HUDEP-2 (cell line): ENCODE data around the gene MBD5.
A peak's percentile ranks its signal among the peaks of the same experiment; 100 is the strongest.

Experiments used
- DNase-seq, 76 experiments: peaks; one replicate each; lab custom pipeline; 2025; ENCODE audit not compliant: unreplicated experiment in 76 of 76; lab: John Stamatoyannopoulos, UW

Gene MBD5

DNA sequence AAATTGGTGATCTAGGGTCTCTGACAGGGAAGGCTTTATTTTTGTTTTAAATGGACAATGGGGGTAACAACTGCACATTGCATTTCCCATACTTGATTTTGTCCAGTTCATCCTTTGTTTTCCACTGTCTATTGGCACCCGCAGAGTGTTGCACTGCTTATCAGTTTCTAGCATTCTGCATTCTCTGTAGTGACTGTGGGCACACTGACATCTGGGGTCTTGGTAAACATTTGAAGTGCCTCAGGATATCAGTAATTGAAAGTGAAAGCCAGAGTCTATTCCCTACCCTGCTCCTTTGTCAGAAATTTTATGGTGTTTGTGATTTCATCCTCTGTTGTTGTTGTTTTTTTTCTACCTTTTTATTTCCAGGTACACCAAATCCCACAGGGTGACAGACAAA is 491.6 kb downstream of the MBD5 start:
- peak in 15 of 76 experiments; percentile 2 to 68 (median 8) for DNase-seq

DNA sequence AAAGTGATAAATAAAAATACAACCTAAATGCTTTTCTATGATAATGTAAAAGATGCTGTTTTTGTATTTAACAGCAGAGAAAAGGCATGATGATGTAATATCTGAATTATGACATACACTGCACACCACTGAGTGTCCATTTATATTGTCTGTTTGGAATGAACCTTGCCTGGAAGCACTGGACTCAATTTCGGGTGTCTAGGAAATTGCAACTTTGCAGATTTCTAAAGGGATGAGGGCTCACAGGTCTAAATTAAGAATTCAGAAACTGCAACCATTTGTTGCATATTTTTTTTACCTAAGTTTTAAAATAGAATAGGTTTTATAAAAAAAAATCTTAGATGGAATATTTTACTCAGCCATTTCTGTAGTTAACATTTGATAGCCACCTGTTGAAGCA is 492.5 kb downstream of the MBD5 start:
- no peak for DNase-seq

DNA sequence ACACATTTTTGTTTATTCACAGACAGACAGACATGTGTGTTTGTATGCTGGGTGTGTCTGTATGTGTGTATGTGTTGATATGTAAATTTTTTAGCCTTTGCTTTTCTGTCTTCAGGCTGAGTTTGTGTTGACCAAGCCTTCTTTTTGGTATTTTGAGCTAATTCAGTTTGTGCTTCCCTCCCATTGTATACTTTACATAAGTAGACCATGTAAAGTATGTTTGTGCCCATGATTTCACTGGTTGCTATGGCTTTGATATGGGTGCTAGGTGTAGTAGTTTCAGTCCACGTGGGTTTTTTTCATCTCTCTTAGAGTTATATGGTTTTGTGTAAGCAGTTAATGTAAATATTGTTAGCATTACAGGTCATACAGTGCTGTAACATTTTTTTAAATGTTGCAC is 494.2 kb downstream of the MBD5 start:
- no peak for DNase-seq

DNA sequence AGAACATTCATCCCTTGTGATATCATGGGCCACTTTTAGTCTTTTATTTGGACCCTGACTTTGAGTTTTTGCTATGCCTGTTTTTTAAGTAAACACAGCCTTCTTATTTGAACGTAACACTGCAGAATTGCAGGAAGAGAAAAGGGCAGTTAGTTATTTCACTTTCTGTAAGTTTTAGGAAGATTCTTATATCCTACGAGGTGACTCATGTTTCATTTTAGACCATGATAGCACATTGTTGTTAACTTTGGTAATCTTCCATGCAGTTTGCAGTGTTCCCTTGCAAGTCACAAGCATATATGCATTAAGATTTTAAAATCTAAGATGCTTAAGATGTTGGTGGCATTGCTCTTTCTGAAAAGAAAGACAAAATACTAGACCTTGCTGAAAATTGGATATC is 495.1 kb downstream of the MBD5 start:
- no peak for DNase-seq

DNA sequence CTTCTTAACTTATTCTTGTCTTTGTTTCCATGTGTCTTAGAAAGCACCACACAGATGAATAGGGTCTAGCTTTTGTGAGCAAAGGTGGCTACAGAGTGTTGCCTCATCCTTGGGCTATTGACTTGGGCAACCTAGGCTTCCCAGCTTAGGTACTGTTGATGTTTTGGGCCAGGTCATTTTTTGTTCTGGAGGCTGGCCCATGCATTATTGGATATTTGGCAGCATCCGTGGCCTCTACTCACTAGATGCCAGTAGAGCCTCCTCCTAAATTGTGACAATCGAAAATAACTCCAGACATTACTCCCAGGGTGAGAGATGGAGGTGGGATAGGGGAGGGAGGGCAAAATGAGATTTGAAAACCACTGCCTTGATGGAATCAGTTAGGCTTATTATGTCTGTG is 496.4 kb downstream of the MBD5 start:
- DNase-seq: no peak

DNA sequence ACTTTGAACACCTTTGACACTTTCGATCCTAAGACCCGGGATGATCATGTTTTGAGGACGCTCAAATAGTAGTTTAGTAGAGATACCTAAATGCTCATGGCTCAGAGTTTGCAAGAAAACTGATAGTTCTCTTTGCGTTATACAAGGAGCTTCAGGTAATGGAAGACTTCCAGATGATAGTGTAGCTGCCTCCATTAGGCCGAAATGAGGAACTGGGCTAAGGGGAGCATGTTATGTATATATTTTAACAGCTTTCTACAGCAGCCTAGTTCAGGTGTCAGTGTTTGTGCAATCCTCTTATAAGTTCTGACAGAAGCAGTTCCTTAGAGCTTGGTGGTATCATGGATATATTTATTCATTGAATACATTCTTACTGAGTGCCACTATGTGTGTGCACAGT is 496.9 kb downstream of the MBD5 start:
- DNase-seq: no peak

DNA sequence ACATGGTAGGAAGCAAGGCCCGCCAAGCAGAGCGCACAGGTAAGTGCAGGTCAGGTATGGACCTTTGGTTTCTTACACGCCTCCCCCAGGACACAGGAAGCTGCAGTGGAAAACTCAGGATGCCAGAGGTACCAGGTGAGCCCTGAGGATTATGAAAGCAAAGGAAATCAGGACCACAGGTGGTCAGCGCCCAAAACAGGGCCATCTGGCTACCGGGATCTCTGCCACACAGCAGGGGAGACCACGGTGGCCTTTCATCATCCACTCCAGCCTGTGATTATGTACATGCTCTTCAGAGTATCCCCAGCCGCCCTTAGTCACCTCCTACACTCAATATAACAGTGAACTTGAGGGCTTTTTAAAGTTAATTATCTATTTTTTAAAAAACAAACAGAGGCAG is 498.1 kb downstream of the MBD5 start:
- DNase-seq: no peak

DNA sequence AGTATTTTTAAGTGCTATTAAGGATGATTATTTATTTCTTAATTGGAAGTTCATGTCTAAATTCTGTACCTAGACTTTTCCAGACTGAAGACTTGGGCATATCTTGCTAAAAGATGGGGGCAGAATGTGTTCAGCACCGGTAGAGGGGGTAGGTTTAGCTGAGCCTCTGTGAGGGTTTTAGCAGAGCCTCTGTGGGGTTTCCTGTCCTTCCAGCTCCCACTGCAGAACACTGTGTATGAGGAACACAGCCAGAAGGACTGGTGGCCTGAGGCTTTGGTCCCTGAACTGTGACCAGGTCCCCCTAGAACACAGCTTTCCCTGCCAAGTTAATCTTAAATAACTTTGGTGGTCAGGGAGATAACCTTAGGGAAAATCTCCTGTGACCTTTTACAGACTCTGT is 500.3 kb downstream of the MBD5 start:
- DNase-seq: no peak

DNA sequence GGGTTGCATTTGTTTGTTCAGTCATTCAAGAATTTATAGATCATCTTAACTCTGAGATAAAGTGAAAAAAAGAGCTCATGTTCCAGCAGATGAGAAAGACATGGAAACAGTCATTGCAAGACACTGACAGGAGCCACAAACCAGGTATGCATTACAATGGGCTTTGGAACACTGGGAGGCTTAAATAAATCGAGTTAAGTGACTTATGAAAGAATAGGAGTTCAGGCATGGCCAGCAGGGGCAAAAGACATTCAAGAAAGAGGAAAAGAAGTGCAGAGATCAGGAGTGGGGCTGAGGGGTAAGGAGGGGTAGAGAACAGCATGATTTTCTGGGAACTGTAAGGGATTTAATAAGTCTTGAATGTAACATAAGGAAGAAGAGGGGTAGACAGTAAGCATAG is 502.4 kb downstream of the MBD5 start:
- DNase-seq: no peak

DNA sequence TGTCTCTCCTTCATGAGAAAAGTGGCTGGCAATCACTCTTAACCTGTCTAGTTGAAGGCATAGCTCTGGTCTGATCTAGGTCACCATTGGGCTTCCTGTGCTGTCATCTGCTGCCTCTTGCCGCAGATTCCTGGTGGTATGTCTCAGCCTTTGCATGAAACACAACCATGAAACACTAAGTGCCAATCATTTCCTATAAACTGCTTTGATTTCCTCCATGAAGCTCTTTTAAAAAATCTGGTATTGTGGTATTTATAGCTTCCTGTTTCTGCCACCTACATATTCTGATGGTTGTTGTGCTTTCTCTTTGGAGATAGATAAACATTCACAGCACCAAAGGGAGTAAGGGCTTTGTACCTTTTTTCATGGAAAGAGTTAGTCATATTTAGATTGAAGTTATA is 503.6 kb downstream of the MBD5 start:
- DNase-seq: no peak

DNA sequence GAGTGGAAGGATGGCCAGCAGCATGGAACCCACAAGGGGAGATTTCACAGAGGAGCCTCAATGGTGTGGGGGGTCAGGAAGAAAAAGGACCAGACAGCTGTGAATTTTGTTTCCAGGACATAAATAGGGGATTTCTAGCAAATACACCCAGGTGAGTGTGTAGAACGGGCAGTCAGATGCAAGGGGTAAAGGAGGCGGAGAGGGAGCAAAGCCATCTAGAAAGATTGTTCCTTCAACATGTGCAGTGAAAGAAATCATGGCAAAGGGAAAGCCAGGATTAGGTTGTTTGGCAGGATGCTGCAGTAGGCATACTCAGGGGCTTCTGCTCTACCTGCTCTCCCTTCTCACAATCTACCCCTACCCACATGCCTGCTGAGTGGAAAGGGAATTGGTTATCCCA is 504.2 kb downstream of the MBD5 start:
- DNase-seq: no peak

DNA sequence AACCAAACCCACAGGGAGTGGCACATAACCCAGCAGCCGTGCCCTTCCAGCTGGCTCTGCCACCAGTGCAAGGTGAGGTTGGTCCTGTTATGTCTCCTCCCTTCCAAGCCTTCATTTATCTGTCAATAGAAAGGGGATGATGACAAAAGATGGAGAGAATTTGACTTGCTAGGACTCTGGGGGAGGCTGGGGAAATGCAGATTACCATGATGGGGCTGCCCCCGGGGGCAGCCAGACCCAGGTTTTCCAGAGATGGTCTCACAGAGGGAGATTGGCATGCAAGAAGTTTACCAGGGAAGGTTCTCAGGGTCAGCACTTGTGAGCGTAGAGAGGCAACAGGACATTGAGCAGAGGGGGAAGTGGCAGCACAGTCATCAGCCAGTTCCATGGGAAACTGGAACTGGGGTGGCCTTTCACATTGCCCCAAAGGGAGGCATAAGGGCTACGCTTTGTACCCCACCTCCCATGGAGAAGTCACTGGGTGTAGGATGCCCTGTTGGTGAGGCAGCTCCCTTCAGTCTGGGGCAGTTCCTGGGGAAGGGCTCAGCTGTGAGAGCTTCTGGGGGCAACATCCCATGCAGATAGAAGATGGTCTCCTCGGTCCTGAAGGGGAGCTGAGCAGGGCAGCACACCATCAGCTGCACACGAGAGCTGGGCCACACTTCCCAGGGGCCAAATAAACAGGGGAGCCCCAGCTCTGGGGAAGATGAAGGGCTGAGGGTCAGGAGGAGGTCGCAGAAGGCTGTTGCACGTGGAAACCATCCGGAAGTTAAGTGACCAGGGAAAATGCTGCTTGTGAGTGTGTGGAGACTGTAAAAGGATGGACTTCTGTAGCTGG is 505.8 kb downstream of the MBD5 start:
- DNase-seq: no peak

DNA sequence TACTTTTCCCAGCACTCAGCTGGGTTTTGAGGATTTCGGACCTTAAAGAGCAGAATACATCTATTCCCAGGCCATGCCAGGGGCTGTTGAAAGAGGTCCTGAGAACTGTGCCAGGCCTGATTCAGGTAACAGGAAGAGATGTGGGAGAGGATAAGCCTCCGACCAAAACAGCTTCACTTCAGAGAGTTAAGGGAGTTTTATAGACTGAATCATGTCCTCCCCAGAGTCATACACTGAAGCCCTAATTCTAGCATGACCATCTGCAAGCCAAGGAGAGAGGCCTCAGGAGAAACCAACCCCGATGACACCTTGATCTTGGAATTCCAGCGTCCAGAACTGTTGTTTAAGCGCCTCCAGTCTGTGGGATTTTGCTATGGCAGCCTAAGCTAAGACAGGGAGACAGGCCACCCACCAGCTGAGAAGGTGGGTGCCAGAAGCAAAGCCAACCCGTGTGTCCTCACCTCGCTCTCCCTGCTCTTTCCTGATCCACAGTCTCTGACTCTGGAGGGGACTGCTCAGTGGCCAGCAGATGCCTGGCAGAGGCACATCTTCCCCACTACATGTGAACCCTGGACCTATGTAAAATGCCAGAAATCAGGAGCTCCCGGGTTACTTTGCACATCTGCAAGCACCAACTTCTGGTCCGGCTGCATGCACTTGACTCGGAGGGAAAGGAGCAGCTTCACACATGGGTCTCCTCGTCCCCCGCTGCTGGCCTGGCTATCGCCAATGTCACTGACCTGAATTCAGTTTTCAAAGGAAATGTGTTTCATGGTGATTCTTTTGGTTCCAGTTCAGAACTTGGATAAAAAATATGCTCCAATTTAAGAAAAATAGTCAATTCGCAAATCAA is 506.8 kb downstream of the MBD5 start:
- DNase-seq: no peak

DNA sequence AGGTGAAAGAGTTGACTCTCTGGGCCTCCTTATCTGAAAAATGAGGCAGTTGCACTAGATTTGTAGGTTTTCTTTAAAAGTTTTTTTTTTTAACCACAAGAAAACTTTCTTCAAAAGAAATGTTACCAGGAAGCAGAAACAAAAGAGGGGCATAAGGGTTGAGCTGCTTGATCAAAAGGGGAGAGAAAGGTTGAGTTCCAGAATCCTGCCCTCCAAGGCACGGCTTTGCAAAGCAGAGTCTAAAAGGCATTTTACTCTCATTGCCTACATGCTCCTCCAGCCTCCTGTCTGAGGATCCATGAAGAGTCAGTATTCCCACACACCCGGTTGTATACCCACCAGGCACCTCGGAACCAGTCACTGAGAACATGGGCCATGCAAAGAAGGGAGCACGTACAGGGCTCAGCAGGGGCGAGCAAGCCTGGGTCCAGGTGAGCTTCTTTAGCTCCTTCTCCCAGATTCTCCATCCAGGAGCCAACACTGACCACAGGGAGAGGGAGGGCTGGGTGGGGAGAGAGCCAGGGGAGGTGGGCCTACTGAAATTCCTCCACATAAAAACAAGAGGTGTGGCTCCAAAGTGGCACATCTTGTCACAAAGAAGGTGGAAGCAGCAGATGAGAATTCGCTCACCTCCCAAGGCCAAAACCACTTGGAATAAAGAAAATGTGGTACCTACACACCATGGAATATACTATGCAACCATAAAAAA is 507.6 kb downstream of the MBD5 start:
- no peak for DNase-seq

DNA sequence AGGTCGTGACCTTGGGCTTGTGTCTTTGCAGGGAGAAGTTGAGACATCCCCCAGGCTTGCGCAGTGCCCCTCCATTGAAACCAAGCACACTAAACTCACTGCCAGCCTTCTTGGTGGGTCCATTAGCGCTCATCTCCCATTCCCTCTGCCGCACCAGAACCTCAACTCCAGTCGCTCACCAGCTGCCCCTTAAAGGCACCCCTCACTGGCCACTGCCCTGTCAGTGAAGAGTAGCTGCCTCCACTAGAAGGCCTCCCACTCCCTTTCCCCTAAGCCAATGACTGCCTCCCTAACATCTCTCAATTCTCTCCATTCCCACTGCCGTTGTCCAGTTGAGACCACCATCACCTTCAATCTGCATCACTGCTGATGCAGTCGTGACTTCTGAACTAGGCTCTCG is 508.9 kb downstream of the MBD5 start:
- no peak for DNase-seq

DNA sequence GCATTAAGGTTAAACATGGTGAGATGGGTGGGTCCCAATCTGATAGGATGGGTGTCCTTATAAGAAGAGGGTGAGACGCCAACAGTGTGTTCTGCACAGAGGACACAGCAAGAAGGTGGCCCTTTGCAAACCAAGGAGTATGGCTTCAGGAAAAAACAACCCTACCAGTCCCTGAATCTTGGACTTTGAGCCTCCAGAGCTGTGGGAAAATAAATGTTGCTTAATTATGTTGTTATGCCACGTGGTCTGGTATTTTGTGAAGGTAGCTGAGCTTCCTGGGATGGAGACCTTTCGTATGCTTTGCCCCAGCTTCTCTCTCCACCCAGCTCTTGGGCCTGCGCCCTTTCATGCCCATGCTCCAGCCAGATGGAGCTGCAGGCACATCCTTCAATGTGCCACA is 509.5 kb downstream of the MBD5 start:
- no peak for DNase-seq

DNA sequence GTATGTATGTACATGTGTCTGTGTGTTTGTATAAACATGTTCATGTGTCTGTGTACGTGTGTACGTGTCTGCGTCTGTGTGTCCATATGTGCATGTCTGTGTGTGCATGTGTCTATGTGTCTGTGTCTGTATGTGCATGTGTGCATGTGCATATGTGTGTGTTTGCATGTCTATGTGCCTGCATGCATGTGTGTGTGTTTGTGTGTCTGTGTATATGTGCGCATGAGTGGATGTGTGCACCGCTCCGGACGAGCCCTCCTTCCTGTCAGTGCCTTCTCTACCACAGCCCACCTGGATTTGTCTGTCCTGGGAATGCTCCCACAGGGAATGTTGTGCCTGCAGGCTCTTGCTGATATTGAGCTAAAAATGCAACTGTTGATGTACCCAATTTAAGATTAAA is 510.3 kb downstream of the MBD5 start:
- DNase-seq: no peak

DNA sequence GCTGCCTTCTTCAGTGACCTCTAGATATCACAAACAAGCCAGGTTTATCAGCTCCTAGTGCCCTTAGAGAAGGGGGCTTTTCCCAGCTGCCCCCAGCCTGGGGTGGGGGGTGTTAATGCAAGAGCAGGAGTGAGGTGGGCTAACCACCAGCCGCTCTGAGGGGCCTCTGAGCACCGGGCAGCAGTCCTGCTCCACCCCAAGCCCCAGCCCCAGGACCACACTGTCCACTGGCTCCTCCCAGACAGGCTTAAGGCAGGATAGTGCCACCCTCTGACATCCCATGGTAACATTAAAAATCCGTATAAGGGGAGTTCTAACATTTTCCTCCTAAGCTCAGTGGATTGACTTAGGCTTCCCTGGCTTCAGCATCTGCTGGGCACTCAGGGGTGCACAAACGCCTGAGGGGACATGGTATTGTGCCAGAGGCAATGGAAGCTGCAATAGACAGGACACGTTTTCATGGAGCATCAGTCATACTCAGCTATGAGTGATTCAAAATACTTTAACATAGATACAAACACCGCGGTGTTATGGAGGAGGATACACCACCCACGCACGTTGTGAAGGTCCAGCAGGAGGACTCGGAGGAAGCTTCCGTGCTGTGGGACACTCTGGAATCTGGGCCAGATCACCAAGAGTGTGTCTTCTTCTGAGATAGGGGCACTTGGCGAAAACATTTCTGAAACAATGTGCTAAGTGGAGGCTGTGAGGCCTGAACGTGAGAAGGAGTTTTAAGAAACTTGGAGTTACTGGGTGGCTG is 511.0 kb downstream of the MBD5 start:
- DNase-seq: no peak

DNA sequence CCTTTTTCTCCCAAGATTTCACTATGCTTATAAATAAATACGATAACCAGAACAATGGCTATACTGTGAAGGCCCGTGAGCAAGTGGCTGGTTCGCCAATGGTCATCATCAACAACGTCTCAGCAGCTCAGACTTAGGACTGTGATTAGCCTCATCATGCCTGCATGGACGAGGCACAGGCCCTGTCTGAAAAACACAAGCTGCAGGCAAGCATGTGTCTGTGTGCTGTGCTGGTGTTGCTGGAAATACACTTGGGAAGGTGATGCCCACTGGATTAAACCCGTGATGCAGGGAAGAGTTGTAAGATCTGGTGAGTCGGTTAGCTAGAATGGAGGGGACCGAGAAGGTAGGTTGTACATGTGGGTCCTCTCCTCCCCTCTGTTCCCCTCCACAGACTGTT is 512.1 kb downstream of the MBD5 start:
- DNase-seq: no peak

DNA sequence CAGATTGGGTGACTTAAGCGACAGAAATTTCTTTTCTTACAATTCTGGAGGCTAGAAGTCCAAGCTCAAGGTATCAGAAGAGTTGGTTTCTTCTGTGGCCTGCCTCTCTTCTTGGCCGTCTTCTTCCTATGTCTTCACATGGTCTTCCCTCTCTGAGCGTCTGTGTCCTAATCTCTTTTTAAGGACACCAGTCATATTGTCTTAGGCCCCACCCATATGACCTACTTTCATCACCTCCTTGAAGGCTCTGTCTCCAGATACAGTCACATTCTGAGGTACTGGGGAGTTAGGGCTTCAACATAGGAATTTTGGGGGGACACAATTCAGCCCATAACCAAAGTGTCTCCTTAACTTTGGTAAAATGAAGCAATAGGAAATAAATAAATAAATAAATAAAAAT is 512.8 kb downstream of the MBD5 start:
- peak in 4 of 76 experiments; percentile 6 to 31 (median 22) for DNase-seq
